Kidney capillary endothelial cell (primary cell): ENCODE measurements around the gene TRABD.

Experiments
- DNase-seq: peaks from one replicate; pipeline ENCODE4 v3.0.0-alpha.2; 2018; ENCODE audit warnings: low spot score

The TRABD gene

DNA sequence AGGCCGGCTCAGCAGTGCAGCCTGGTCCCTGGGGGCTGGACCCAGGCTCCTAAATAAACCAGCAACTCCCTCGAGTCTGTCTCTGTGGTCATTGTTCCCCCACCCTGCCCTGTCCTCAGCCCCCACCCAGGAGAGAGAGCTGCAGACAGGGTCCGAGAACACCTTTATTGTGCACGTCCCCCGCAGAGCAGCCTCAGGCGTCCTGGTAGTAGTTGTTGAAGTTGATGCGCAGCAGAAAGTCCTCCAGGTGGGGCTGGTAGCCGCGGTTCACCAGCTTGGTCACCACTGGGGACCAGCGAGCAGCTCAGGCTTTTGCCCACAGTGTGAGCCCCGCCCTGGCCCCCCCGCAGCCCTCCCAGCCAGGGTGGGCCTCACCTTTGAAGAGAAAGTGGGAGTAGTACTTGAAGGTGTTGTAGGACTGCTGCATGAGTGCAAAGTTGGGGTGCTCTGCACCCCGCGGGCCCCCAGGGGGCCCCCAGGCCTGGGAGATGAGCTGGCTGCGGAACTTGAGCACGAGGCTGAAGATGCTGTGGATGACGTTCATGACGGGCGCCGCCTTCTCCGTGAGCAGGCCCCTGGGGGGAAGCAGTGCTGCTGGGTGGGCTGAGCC is 31.9 kb downstream of the TRABD start:
- no peak for DNase-seq

DNA sequence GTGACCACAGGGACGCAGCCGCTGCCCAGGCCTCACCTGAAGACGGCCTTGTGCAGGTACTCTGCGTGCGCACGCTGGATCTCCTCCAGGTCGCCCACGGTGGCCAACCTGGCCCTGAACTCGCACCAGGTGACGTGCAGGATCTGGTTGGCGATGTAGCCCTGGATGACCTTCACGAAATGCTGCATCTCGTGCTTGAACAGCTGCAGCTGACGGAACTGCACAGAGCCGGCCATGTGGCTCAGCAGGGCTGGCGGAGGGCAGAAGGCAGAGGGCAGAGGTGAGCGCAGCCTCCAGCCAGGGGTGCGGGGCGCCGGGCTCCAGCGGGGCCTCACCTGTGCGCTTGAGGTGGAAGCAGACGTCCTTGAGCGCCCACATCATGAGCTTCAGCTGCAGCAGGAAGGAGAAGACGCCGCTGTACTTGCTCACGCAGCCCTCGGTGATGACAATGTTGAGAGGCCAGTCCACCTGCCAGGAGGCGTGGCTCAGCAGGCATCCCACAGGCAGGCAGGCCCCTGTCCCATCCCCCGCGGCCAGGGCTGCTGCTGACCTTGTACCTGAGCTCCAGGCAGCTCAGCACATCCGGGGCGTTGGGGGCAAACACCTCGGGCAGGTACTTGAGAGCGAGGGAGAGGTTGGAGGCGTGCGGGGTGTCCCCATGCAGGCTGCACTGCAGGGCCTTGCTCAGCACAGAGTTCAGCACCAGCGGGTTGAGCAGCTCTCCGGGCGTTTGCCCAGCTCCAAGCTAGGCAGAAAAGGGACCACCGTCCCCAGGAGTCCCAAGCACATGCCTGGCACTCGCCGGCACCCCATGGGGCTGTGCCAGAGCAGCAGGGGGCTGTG is 32.7 kb downstream of the TRABD start:
- no peak for DNase-seq

DNA sequence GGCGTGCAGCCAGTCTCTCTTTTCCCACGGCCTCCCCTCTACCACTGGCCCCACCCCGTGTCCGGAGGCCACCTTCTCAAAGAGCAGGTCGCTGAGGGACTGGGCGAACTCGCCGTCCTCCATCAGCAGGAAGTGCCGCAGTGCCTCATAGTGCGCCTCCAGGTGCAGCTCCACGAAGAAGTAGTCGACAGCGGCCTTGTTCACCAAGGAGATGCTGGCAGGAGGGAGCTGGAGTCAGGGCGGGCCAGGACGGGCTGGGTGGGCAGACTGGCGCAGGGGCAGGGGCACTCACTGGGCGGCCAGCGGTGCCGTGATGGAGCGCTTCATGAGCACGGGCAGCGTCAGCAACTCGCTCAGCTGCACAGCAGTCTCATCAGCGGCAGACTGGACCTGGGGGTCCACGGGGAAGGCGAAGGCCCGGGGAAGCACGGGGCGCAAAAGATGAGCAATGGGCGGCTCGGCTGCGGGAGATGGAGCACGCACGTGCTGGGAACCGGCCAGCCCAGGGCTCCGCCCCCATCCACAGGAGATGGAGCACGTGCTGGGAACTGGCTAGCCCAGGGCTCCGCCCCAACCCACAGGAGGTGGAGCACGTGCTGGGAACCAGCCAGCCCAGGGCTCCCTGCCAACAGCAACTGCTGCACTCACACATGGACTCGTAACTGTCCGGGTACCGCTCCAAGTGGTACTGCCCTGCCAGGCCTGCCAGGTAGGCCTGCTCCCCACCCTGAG is 33.4 kb downstream of the TRABD start:
- no peak for DNase-seq

DNA sequence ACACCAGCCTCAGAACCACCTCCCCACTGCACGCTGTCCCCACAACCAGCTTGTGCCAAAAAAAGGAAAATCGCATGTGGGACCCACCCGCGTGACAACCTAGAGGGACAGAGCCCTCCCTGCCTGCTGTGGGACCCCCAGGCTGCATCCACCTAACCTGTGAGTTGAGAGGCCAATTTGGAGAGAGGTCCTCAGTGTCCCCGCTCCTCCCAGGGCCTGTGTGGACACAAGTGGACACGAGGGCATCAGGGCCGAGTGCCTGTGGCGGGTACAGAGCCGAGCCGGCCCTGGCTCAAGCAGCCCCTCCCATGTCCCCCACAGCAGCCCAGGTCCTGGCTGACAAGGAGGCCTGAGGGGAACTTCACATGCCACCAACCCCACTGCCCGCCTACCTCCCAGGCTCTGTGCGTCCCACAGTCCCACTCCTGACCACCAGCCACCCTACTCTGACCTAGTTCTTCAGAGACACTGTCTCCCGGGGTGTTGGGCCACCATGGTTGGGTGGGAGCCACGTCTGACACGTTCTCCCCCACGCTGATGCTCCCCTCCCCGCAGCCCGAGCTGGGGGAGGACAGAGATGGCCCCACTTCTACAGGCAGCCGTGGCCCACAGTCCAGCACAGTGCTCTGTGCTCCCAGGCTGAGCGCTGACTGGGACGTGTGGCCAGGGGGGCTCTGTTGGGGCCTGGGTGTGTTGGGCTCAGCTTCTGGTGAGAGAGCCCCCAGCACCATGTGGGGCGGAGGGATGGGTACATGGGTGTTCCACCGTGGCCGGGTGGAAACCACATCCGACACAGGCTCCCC is 34.3 kb downstream of the TRABD start:
- DNase-seq, result no peak

DNA sequence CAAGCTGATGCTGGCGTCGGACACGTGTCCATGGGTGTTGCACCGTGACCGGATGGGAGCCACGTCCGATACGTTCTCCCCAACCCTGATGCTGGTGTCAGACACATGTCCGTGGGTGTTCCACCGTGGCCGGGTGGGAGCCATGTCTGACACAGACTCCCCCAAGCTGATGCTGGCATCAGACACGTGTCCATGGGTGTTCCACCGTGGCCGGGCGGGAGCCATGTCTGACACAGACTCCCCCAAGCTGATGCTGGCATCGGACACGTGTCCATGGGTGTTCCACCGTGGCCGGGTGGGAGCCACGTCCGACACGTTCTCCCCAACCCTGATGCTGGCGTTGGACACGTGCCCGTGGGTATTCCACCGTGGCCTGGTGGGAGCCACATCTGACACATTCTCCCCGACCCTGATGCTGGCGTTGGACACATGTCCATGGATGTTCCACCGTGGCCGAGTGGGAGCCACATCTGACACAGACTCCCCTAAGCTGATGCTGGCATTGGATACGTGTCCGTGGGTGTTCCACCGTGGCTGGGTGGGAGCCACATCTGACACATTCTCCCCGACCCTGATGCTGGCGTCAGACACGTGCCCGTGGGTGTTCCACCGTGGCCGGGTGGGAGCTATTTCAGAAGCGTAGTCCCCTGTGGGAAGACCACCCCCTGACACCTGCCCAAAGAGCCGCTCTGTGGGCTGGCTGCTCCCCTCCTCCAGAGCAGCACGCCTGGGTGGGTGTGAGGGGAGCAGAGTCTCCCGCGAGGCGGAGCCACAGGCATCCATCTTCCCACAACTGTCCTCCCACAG is 35.1 kb downstream of the TRABD start:
- no peak for DNase-seq

DNA sequence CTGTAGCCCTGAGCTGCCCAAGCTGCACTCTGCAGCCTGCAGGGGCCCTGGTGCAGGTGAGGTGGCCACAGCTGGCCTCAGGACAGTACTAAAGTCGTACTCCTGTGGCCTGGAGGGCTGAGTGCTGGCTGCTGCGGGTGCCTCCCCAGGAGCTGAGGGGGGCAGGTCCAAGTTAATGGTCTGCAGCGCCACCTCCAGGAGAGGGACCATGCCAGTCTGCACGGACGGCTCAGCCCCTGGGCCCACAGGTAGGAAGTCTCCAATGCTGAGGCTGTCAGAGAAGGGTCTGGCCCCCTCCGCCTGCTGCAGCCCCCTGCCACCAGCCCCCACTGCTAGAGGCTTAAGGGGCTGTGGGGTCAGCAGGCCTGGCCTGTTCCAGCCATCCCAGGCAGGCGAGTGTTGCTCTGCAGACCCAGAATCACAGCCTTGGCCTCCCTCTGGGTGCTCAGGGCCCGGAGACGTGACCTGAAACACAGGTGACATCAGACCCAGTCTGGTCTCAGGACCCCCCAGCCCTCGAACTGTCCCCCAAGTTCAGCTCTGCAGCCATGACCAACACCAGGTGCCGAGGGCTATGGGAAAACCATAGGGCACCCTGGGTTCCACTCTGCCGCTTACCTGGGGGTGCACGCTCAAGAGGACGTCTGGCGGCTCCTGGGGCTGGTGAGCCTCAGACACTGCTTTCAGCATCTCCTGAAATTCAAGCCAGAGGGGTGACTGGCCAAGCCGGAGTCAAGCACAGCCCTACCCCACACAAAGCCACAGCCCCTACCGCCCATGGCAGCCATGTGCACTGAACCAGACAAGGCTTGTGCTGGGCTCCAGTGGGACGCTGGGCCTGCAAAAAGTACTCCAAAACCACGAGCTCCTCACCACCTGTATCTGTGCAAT is 35.9 kb downstream of the TRABD start:
- no peak for DNase-seq

DNA sequence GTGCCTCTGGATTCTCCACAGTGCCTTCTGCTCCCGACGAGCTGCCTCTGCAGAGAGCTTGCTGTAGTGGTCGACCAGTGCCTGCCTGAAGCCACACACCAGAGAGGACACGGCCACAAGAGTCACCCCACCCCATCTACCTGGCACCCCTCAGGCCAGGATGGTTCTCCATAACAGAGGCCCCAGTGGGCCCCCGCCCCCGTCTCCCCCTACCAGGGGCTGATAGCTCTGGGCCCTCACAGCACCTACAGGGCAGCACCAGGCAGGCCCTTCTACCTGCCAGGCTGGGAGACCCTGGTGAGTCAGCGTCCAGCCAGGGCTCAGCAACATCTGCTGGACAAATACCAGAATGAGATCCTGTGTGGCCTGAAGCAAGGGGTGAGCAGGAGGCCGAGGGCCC is 36.8 kb downstream of the TRABD start:
- DNase-seq, result no peak

DNA sequence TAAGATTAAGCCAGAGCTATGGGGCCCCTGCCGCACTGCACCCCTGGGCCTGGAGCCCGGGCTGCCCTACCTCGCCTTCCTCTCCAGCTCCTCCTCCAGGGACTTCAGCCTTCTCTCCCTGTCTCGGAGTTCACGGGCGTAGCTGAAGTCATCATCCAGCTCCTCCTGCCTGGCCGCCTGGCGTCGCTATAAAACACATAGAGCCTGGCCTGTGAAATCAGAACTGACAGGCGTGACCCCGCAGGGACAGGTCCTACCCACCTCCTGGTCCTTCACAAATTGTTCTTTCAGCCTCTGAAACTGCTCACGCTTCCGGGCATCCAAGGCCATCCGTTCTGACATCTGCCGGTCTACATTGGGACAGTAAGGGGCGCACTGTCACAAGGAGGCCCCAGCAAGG is 38.4 kb downstream of the TRABD start:
- DNase-seq, result no peak

DNA sequence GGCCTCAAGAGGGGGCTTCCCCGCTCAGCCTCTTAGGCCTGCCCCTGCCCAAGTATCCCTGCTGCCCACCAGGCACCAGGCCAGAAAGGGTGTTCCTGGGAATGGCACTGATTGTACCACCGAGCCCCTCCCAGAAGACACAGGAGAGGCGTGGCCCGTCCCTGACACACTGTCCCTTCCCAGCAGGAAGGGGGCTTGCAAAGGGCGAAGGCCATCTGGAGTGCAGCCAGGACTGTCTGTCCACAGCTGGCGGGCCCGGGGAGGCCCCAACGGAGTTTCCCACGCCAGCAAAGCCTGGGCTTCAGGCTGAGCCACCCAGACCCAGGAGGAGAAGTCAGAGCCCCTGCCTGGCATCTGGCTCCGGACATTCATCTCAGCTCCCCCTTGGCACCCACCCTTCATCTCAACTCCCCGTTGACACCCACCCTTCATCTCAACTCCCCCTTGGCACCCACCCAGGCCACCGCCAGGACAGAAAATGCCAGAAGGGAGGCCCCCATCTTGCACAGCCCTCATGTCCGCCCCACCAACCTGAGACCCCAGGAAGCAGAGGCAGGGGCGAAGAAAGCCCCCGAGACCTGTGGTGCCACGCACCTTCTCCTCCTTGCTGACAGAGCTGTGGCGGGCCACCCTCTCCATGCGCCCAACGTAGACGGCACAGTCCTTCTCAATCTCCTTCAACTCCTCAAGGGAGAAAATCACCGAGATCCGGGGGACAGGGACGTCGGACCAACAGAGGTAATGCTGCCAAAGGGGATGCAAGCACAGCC is 39.7 kb downstream of the TRABD start:
- no peak for DNase-seq

DNA sequence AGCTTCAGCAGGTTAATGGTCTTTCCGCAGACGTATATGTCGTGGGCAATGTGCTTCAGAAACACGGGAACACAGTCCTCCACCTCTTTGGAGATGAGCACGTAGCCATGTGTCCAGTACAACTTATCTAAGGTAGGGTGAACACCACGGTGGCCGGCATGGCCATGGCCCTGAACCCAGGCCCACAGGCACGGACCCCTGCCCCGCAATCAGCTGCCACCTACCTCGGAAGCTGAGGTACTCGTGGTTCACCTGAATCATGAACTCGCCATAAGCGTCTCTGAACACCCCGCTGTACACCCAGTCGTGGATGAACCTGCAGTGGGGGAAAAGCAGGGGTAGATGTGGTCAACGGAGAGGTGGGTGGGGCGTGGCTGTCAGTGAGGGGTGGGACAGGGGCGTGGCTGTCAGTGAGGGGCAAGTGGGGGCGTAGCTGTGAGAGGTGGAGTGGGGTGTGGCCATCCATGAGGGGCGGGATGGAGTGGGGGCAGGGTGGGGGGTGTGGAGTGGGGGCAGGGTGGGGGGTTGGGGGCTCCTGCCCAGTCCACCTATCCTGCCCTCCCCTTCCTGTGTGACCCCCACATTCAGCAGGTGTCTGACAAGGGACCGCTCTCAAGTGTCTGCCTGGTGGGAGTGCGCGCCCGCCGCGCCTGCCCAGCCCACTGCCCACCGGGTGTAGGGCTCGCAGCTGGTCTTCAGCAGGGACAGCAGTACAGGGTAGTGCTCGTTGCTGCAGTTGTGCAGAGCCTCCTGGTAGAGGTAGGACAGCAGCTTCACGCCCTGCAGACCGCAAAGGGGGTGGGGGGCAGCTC is 40.6 kb downstream of the TRABD start:
- no peak for DNase-seq

DNA sequence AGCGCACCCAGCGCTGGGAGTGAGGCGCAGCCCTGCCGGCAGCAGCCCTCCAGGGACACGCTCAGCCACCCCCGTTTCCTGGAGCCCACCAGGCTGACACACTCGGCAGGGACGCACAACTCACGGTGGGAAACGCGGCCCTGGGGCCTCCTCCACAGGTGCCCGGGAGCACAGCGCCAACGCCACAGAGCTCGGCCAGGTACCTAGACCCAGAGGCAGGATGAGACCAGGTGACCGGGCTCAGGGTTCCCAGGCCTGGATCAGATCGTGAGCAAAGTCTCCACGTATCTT is 41.1 kb downstream of the TRABD start:
- DNase-seq, result no peak

DNA sequence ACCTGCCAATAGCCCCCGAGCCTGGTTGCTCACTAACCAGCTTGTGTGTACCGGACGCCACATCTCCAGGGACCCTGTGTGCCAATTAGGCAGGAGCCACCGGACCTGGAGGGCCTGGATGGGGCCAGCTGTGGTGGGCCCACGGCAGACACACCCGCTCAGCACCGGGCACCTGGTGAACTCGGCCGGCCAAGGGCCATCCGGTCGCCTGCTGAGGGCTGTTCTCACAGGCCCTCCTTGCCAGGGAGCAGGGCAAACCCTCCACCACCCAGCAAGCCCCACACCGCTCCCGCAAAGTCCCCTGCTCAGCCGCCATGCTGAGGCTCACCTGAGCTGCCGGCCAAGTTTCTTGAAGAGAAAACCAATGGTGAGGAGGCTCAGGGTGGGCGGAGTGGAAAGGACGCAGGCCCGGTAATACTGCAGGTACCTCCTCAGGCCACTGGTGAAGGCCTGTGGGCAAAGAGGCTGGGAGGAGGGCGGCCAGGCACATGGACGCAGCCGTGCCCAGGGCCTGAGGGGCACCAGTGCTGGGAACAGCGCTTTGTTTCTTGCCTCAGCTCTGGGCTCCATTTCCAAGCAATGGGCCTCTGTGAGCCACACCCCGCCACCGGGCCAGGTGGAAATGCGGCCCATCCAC is 42.0 kb downstream of the TRABD start:
- DNase-seq, result no peak

DNA sequence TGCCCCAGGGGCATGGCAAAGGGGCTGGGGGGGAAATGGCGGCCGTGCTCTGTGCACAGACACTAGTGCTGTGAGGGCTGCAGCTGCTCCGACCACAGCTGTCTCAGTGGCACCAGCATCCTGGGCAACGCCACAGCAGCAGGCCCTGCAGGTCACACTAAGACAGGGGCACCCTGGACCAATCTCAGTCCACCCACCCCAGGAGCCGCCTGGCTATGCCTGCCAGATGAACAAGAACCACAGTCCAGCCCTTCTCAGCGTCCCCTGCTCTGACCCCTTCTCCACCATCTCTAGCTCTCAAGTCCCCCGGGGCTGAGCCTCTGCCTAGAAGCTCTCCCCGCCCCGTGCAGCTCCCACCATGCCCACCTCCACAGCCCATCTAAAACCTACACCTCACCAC is 42.7 kb downstream of the TRABD start:
- no peak for DNase-seq

DNA sequence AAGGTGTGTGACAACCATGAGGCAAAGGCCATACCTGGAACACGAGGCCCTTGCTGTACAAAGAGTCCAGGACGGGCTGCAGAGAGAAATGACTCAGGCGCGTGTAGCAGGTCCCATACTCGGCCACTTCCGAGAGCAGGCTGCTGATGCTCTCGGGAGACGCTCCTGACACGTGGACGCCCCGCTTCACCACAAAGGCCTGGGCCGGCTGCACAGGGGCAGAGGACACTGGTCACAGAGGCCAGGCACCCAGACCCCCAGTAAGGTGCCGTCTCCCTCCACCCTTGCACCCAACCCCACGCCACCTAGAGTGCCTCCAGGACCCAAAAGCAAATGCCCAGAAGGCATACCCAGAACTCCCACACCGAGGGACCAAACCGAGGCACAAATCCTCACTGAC is 43.7 kb downstream of the TRABD start:
- DNase-seq, result no peak

DNA sequence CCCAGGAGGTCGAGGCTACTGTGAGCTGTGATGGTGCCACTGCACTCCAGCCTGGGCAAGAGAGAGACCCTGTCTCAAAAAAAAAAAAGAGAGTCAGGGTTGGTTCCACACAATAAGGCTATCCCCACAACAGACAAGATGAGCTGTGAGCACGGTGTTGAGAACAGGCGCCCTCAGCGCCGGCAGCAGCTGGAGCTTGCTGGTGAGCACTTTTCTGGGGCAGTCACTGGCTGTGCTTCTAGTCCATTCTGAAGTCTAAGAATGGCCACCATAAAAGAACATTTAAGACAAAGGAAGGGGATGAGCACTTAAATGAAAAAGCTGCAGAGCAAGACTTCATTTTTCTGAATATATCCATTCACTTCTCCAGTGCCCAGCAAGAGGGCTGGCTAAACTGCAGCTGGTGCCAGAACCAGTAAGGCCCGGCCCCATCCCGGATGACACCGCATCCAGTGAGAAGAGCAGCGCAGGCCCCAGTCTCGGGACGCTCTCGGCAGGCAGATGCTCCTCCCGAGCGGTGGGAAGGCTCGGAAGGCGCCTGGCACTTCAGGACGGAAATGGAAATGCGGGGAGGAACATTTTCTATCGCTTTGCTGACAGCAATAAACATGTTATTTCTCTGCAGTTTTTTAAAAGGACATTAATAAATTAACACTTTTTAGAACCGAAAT is 46.9 kb downstream of the TRABD start:
- no peak for DNase-seq

DNA sequence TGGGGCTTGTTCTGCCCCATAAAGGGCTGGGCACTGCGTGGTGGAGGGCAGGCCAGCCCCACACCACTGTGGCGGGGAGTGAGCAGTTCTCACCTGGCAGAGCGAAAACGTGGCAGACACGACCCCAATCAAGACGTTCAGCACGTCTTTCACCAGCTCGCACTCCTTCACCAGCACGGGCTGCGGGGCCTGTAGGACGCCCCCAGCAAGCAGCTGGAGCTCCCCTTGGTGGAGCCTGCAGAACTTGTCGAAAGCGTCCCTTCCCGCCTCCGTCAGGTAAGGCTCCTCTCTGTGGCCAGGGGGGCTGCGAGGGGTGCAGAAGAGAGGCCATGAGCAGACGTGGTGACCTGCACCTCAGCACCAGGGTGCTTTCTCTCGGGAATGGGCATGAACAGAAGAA is 47.5 kb downstream of the TRABD start:
- DNase-seq, result no peak

DNA sequence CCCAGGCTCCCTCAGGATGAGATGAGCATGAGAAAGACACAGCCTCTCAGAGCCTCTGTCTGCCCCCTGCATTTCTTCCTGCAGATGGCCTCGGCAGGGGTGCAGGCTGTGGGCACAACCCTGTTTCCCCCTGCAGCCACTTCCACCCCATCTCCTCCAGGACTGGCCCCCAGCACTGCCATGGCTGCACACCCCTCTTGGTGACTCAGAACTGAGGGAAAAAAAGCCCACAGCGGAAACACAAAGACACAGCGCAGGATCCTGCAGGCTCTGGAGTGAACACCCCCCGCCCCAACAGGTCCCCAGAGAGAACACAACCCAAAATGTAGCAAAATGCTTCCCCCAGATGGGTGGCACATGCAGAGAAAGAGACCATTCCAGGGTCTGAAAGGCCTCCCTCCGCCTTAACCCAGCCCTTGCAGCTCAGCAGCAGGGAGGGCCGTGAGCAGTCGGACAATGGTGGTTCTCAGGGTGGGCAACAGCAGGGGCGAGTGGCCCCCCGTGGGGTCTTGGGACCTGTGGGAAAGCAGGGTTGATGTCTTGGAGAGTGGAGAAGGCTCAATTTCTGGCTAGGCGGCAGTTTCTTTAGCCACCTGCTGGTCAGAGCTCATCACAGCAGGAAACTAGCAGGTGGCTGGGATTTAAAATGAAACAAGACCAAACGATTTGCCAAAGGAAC is 51.2 kb downstream of the TRABD start:
- DNase-seq, result no peak
